NCI-H226 (cell line): ENCODE measurements around the gene SLC66A1.

Source experiments
- DNase-seq: peaks from one replicate; pipeline ENCODE4 v3.0.0-alpha.2; 2015

The SLC66A1 gene

GRCh38 chr1:19366599-19367536, 54.7 kb downstream of the SLC66A1 start:
- DNase-seq = no peak

DNA sequence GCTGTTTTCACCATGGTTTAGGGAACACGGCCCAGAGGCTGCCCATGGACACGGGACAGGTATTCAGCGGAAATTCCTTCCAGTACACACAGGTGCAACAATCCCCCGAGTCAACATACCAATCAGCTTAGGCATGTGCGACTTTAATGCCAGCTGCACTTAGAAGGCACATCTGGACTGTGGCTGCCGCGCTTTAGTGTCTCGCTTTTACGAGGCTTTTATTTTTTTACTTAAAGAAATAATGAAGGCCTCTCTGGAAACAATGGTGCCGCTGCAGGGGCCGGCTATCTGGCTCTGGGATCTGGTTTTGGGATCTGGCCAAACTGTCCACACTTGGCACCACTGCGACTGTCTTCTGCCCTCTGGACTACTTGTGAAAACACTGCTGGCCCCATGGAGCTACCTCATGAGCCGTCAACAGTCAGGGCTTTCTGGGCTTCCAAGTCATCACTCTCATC, 55.5 kb downstream of the SLC66A1 start:
- DNase-seq = no peak

GRCh38 chr1:19368050-19368449, 55.9 kb downstream of the SLC66A1 start:
- DNase-seq = no peak

DNA sequence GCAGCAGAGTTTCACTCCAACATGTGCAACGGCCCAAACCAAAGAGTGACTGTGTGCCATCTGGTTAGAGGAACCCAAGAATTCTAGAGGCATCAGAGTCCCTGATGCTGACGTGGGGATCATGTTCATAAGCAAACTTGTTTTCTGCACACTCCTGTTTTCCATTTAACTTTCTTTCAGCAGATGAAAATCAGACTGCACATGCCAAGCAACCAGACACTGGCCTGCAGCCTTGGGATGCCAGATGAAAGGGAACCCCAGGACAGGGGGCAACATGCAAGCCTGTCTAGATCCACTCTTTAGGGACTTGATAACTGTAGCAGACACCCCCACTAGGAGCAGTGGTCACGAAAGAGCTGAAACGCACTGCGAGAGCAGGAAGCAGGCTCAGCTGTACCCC, 56.8 kb downstream of the SLC66A1 start:
- DNase-seq = no peak

DNA sequence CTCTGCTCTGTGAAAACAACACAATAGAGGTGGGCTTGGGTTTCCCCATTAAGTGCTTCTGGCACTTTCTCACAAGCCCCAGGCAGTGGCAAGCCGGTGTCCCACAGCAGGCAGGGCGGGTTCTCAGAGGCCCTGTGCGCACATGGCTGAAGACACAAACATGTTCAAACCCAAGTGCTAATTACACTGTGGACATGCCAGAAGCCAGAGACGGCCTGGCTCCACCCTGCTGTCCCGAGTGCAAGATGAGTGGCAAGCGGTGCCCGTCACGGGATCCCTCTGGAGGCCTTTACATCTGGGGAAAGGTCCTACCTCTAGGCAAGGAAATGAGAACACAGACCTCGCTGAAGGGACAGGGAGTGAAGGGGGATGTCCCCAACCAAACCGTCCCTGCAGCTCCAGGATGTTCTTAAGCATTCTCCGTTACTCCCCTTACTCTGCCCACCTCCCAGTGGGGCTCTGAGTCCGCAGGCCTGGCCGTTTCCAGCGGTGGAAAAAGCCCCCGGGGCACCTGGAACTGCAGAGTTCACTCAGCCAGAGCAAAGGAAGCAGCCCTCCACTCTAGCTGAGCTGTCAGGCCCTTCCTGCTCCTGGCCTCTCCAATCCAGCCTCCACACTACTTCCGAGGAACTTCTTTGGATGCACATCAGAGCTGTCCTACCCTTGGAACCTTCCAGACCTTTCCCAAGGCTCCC, 57.4 kb downstream of the SLC66A1 start:
- DNase-seq = no peak

- DNase-seq = no peak
These were observed 58.5 kb downstream of the SLC66A1 start for GRCh38 chr1:19370453-19371170.

- no peak for DNase-seq
These were observed 59.4 kb downstream of the SLC66A1 start for GRCh38 chr1:19371226-19372135.

- no peak for DNase-seq
These were observed 60.0 kb downstream of the SLC66A1 start for GRCh38 chr1:19372136-19372514.

- no peak for DNase-seq
These were observed 60.5 kb downstream of the SLC66A1 start for GRCh38 chr1:19372602-19373001.

- no peak for DNase-seq
These were observed 61.3 kb downstream of the SLC66A1 start for GRCh38 chr1:19373211-19374082.

- no peak for DNase-seq
These were observed 62.1 kb downstream of the SLC66A1 start for GRCh38 chr1:19374083-19374801.

GRCh38 chr1:19374926-19375325, 62.8 kb downstream of the SLC66A1 start:
- no peak for DNase-seq

DNA sequence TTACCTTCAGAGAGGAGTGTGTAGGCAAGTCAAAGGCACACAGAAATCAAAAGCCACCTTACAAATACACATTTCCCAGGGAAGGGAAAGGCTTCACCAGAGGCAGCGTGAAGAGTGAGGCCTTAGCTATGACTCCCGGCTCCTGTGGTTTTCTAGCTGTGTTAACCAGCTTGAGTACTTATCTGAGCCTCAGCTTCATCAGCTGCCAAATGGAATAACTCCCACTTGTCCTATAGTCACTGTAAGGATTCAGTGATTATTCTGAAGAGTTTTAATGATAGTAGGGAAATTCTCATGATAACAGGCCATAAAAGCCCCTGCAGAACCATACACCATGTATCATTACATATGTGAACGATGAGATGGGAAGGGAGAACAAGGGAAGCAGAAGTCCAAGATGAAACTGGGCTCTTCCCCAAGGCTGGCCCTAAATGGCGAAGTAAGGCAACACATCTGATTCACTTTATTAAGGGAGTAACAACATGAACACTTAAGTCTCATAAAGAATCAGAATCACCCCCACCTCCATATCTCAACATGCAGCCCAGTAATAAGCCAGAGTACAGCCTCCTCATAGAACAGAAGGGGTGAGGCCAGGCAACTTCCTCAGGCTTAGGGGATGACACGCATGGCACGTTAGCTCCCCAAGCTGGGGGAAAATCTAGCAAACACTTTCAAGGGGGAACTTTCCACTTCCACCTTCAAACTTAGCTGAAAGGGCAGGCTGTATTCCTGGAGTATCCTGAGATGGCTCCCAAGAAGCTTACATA, 63.7 kb downstream of the SLC66A1 start:
- DNase-seq = no peak

GRCh38 chr1:19376428-19377372, 64.6 kb downstream of the SLC66A1 start:
- DNase-seq = no peak

- no peak for DNase-seq
These were observed 65.9 kb downstream of the SLC66A1 start for GRCh38 chr1:19377812-19378718.
